ENCODE measurements around the gene THRB.
A peak's percentile ranks its signal among the peaks of the same experiment; 100 is the strongest.

The THRB gene

GRCh38 chr3:24305795-24306467, 188.7 kb downstream of the THRB start:
- no peak for DNase-seq (ENCODE audit: low spot score)

- no peak for DNase-seq (ENCODE audit: low spot score)
These were observed 191.4 kb downstream of the THRB start for GRCh38 chr3:24303057-24303754.

- DNase-seq (ENCODE audit: low spot score) = no peak
These were observed 192.3 kb downstream of the THRB start for GRCh38 chr3:24302396-24302795.

- DNase-seq (ENCODE audit: low spot score) = no peak
These were observed 193.7 kb downstream of the THRB start for GRCh38 chr3:24300949-24301348.

- no peak for DNase-seq (ENCODE audit: low spot score)
These were observed 194.6 kb downstream of the THRB start for GRCh38 chr3:24299806-24300626.

- DNase-seq (ENCODE audit: low spot score) = no peak
These were observed 195.3 kb downstream of the THRB start for GRCh38 chr3:24299246-24299805.

GRCh38 chr3:24296441-24297205, 198.0 kb downstream of the THRB start:
- peak; percentile 7 for DNase-seq (ENCODE audit: low spot score)

- DNase-seq (ENCODE audit: low spot score) = no peak
These were observed 200.5 kb downstream of the THRB start for GRCh38 chr3:24294150-24294549.

GRCh38 chr3:24291646-24292045, 203.0 kb downstream of the THRB start:
- no peak for DNase-seq (ENCODE audit: low spot score)

GRCh38 chr3:24290596-24290995, 204.1 kb downstream of the THRB start:
- DNase-seq (ENCODE audit: low spot score) = no peak

- DNase-seq (ENCODE audit: low spot score) = peak; percentile 92
These were observed 206.0 kb downstream of the THRB start for GRCh38 chr3:24288496-24289236.

GRCh38 chr3:24287755-24288450, 206.7 kb downstream of the THRB start:
- peak; percentile 46 for DNase-seq (ENCODE audit: low spot score)

- no peak for DNase-seq (ENCODE audit: low spot score)
These were observed 208.2 kb downstream of the THRB start for GRCh38 chr3:24286405-24286804.

- no peak for DNase-seq (ENCODE audit: low spot score)
These were observed 216.1 kb downstream of the THRB start for GRCh38 chr3:24278543-24278942.

GRCh38 chr3:24273491-24273890, 221.2 kb downstream of the THRB start:
- DNase-seq (ENCODE audit: low spot score) = no peak

- DNase-seq (ENCODE audit: low spot score) = no peak
These were observed 221.8 kb downstream of the THRB start for GRCh38 chr3:24272875-24273274.

GRCh38 chr3:24272408-24272807, 222.2 kb downstream of the THRB start:
- DNase-seq (ENCODE audit: low spot score) = no peak

GRCh38 chr3:24271228-24271627, 223.4 kb downstream of the THRB start:
- no peak for DNase-seq (ENCODE audit: low spot score)

- DNase-seq (ENCODE audit: low spot score) = no peak
These were observed 223.9 kb downstream of the THRB start for GRCh38 chr3:24270744-24271143.

GRCh38 chr3:24270204-24270691, 224.4 kb downstream of the THRB start:
- no peak for DNase-seq (ENCODE audit: low spot score)

All from globus pallidus (tissue), 1 donor.